ENCODE data around the gene DNASE2B. TPM values are rescaled to one million over a fixed set of nuclear protein-coding genes. Genes with fewer than 3 reads are reported as not detected.

Gene DNASE2B
- total RNA-seq, 1 experiment from 2014 or later: not detected

DNA sequence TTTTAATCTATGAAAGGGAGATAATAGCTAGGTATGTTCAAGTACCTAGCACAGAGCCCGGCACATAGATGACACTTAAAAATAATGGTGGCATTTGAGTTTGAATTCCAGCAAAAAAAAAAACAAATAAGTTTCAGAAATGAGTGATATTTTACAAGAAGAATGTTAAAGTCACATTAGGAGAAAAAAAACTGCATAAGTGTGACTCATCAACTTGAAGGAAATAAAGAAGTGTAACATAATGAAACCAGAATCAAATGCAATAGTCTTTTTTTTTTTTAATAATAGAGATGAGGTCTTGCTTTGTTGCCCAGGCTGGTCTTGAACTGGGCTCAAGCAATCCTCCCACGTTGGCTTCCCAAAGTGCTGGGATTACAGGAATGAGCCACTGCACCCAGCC lies 17.1 kb downstream of the DNASE2B start:
- H3K4me3 Mint-ChIP-seq (ENCODE audit: low read depth, unreplicated experiment): no peak overlapping the region
- H3K27ac Mint-ChIP-seq (ENCODE audit: unreplicated experiment): no peak overlapping the region
- intact Hi-C loops (cut with micrococcal nuclease; ENCODE audit: unreplicated experiment): no loop called here
- no peaks in the 10 kb centered on the region for H3K27me3 Mint-ChIP-seq (ENCODE audit: unreplicated experiment)
- DNase-seq: no peak
- CTCF ChIA-PET: interaction anchor here (0.7 kb wide), 2 partner anchors 249 to 540 kb away, joined by 5 to 8 read pairs; no protein-coding TSS in a partner anchor
- TF ChIP-seq, protein P1, sequence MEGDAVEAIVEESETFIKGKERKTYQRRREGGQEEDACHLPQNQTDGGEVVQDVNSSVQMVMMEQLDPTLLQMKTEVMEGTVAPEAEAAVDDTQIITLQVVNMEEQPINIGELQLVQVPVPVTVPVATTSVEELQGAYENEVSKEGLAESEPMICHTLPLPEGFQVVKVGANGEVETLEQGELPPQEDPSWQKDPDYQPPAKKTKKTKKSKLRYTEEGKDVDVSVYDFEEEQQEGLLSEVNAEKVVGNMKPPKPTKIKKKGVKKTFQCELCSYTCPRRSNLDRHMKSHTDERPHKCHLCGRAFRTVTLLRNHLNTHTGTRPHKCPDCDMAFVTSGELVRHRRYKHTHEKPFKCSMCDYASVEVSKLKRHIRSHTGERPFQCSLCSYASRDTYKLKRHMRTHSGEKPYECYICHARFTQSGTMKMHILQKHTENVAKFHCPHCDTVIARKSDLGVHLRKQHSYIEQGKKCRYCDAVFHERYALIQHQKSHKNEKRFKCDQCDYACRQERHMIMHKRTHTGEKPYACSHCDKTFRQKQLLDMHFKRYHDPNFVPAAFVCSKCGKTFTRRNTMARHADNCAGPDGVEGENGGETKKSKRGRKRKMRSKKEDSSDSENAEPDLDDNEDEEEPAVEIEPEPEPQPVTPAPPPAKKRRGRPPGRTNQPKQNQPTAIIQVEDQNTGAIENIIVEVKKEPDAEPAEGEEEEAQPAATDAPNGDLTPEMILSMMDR (IDR thresholded peaks at IDR 0.05; ENCODE audit: unreplicated experiment): no peak
- H3K36me3 Mint-ChIP-seq (ENCODE audit: insufficient read depth, unreplicated experiment): no peaks in the 10 kb centered on the region
- BruUV-seq (replicated peaks): no TSS peak
- no peaks in the 10 kb centered on the region for H3K4me1 Mint-ChIP-seq (ENCODE audit: low read depth, unreplicated experiment)
- H3K9me3 Mint-ChIP-seq (ENCODE audit: low read depth, unreplicated experiment): no peaks in the 10 kb centered on the region

DNA sequence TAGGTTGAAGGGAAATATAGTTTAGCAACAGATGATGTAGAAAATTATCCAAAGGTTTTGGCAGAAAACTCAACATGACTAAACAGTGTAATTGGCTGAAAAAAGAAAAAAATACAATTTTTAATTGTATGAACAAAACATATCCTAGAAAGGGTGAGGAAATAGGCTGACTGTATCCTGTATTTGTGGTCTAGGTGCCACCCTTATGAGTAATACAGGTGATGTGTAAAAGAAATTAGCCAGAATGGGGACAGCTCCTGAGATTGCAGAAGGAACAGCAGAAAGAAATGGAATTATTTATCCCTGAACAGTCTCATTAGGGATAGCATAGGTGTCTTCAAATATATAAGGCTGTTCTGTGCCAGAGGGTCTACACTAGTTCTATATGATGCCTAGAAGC lies 24.6 kb downstream of the DNASE2B start:
- no peaks in the 10 kb centered on the region for H3K9me3 Mint-ChIP-seq (ENCODE audit: low read depth, unreplicated experiment)
- TF ChIP-seq, protein P1 (IDR thresholded peaks at IDR 0.05; ENCODE audit: unreplicated experiment): no peak

GRCh38 chr1:84424513-84425149 lies 26.3 kb downstream of the DNASE2B start:
- H3K27me3 Mint-ChIP-seq (ENCODE audit: unreplicated experiment): no peaks in the 10 kb centered on the region
- peaks cover 1% of the 10 kb centered on the region for H3K9me3 Mint-ChIP-seq (ENCODE audit: low read depth, unreplicated experiment)
- DNase-seq: no peak
- no peak overlapping the region for H3K4me3 Mint-ChIP-seq (ENCODE audit: low read depth, unreplicated experiment)
- BruUV-seq (replicated peaks): no TSS peak
- H3K4me1 Mint-ChIP-seq (ENCODE audit: low read depth, unreplicated experiment): peaks cover 28% of the 10 kb centered on the region
- H3K27ac Mint-ChIP-seq (ENCODE audit: unreplicated experiment): no peak overlapping the region
- intact Hi-C loops (cut with micrococcal nuclease; ENCODE audit: unreplicated experiment): no loop called here
- H3K36me3 Mint-ChIP-seq (ENCODE audit: insufficient read depth, unreplicated experiment): peaks cover under 1% of the 10 kb centered on the region
- CTCF ChIA-PET: no interaction called here
- TF ChIP-seq, protein P1 (IDR thresholded peaks at IDR 0.05; ENCODE audit: unreplicated experiment): no peak

More for the DNA sequence above, 24.6 kb downstream of the DNASE2B start:
- BruUV-seq (replicated peaks): no TSS peak
- Mint-ChIP-seq H3K36me3 (ENCODE audit: insufficient read depth, unreplicated experiment) (no peaks in the 10 kb centered on the region), H3K27ac (ENCODE audit: unreplicated experiment) (no peak overlapping the region), H3K4me3 (ENCODE audit: low read depth, unreplicated experiment) (no peak overlapping the region), H3K4me1 (ENCODE audit: low read depth, unreplicated experiment) (peaks cover 11% of the 10 kb centered on the region), H3K27me3 (ENCODE audit: unreplicated experiment) (no peaks in the 10 kb centered on the region)
- no peak for DNase-seq
- intact Hi-C loops (cut with micrococcal nuclease; ENCODE audit: unreplicated experiment): no loop called here
- CTCF ChIA-PET: interaction anchor here (0.6 kb wide), 1 partner anchor 86 kb away, joined by 3 read pairs; no protein-coding TSS in a partner anchor

DNA sequence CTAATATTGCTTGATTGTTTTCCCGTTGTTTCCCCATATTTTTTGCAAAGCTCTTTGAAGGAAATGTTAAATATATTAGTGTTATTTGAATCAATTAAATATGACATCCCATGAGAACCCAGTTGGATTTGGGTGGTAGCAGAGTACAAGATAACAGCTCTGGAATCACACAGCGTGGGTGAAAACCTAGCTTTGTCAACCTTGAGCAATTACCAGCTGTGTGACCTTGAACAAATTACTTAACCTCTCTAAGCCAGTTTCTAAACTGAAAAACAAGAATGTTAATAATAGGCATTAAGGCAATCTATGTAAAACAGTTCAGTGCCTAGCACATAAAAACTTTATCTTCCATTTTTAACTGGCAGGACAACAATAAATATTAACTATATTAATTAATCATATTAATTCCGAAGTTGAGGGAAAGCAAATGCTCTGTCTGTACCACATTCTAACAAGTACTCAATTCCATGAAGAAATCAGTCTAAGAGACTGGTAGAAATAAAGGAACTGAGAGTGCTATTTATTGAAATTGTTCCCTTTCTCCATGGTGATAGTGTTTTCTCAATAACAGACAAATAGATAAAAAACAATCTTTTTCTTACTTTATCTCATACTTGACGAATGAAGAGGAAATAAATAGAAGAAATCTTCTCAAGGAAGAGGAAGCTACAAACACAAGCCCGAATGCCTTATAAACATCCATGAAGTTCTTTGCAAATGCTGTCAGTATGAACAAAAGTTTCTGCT lies 27.0 kb downstream of the DNASE2B start:
- Mint-ChIP-seq H3K4me3 (ENCODE audit: low read depth, unreplicated experiment) (no peak overlapping the region), H3K27me3 (ENCODE audit: unreplicated experiment) (no peaks in the 10 kb centered on the region), H3K9me3 (ENCODE audit: low read depth, unreplicated experiment) (peaks cover 6% of the 10 kb centered on the region), H3K36me3 (ENCODE audit: insufficient read depth, unreplicated experiment) (peaks cover 4% of the 10 kb centered on the region), H3K27ac (ENCODE audit: unreplicated experiment) (no peak overlapping the region), H3K4me1 (ENCODE audit: low read depth, unreplicated experiment) (peaks cover 33% of the 10 kb centered on the region)
- CTCF ChIA-PET: no interaction called here
- TF ChIP-seq, protein P1 (IDR thresholded peaks at IDR 0.05; ENCODE audit: unreplicated experiment): no peak
- no peak for DNase-seq
- intact Hi-C loops (cut with micrococcal nuclease; ENCODE audit: unreplicated experiment): no loop called here
- no TSS peak for BruUV-seq (replicated peaks)

Data from Calu3 (cell line).